T-cell (primary cell): ENCODE results near the gene FOXP2. TPM values are rescaled to one million over a fixed set of nuclear protein-coding genes. Genes with fewer than 3 reads are reported as not detected.

ENCODE experiments used
- ATAC-seq, 4 experiments: fragments of 200-7000 bp in 3 of 4; fragments of 150-1000 bp in 1 of 4; cut with Tn5 transposase; replicated peaks in 1 of 4; 1 replicate in 3 of 4; 2 replicates in 1 of 4; pipeline ENCODE4 v1.10.0; 2021; ENCODE audit warnings: moderate library complexity in 3 of 4, mild to moderate bottlenecking in 2 of 4, moderate number of reproducible peaks in 1 of 4
- CTCF ChIA-PET, 2 donors: fragments of 300-600 bp; sonication (Branson Sonifier 250); formaldehyde crosslinking; loops; one replicate each; lab custom pipeline; 2022; ENCODE audit warnings: antibody characterized with exemption in 2 of 2; lab: Charles Lee
- POLR2A ChIA-PET, 2 donors: fragments of 300-600 bp; sonication (Branson Sonifier 250); formaldehyde crosslinking; loops; one replicate each; lab custom pipeline; 2022; ENCODE audit warnings: antibody characterized with exemption in 2 of 2; lab: Charles Lee
- DNase-seq, 35 experiments: peaks; one replicate each; pipeline versions ENCODE4 v3.0.0 to v3.0.0-alpha.2; 2013 to 2023
- H3K27ac ChIP-seq: one replicate; pipeline ENCODE4 v1.5.1; 2013; ENCODE audit warnings: low read length
- H3K27me3 ChIP-seq, 2 experiments: replicated peaks in 1 of 2; 1 replicate in 1 of 2; 2 replicates in 1 of 2; pipeline versions ENCODE4 v1.6.1 to v1.7.0; 2013; ENCODE audit warnings: low read length in 1 of 2, mixed read lengths in 1 of 2; ENCODE audit not compliant: control insufficient read depth in 2 of 2, insufficient read depth in 2 of 2; ENCODE audit errors: extremely low read depth in 1 of 2
- H3K36me3 ChIP-seq, 2 donors: 1 replicate in 1 of 2; 2 replicates in 1 of 2; pipeline versions ENCODE4 v1.6.1 to v1.7.0; 2013; ENCODE audit warnings: low read length in 1 of 2; ENCODE audit not compliant: control insufficient read depth in 2 of 2, insufficient read depth in 1 of 2; ENCODE audit errors: extremely low read depth in 1 of 2
- H3K4me1 ChIP-seq, 2 experiments: 1 replicate in 1 of 2; 2 replicates in 1 of 2; pipeline versions ENCODE4 v1.6.1 to v1.7.0; 2013; ENCODE audit warnings: low read length in 2 of 2, mixed read lengths in 1 of 2; ENCODE audit not compliant: insufficient read depth in 2 of 2, control insufficient read depth in 1 of 2; ENCODE audit errors: extremely low read depth in 1 of 2
- H3K4me3 ChIP-seq, 2 donors: 1 replicate in 1 of 2; 2 replicates in 1 of 2; pipeline versions ENCODE4 v1.5.1 to v1.7.0; 2013; ENCODE audit warnings: mild to moderate bottlenecking in 2 of 2, low read length in 1 of 2, moderate library complexity in 1 of 2; ENCODE audit not compliant: control insufficient read depth in 1 of 2; ENCODE audit errors: extremely low read depth in 1 of 2
- H3K9me3 ChIP-seq: 2 replicates; pipeline ENCODE4 v1.7.0; 2013
- H3K27ac Mint-ChIP-seq, 2 donors: one replicate each; pipeline ENCODE4 v1.8.0; 2020 to 2021; ENCODE audit warnings: mild to moderate bottlenecking in 2 of 2, mixed read lengths in 2 of 2
- H3K27me3 Mint-ChIP-seq, 2 donors: one replicate each; pipeline ENCODE4 v1.8.0; 2021 to 2022; ENCODE audit warnings: mixed read lengths in 2 of 2
- H3K36me3 Mint-ChIP-seq: one replicate; pipeline ENCODE4 v1.8.0; 2021; ENCODE audit warnings: mixed read lengths
- H3K4me1 Mint-ChIP-seq, 3 donors: one replicate each; pipeline ENCODE4 v1.8.0; 2020 to 2022; ENCODE audit warnings: mixed read lengths in 3 of 3, mild to moderate bottlenecking in 1 of 3
- H3K4me3 Mint-ChIP-seq, 3 donors: one replicate each; pipeline ENCODE4 v1.8.0; 2020 to 2022; ENCODE audit warnings: mild to moderate bottlenecking in 3 of 3, mixed read lengths in 3 of 3, moderate library complexity in 3 of 3
- H3K9me3 Mint-ChIP-seq, 3 donors: one replicate each; pipeline ENCODE4 v1.8.0; 2020 to 2022; ENCODE audit warnings: mixed read lengths in 3 of 3
- WGBS: methylation state at CpG from one replicate; pipeline ENCODE4 v1.1.5; 2013; ENCODE audit warnings: missing lambda C conversion rate; ENCODE audit not compliant: insufficient coverage; 5-methylcytosine and 5-hydroxymethylcytosine counted together
- total RNA-seq, 35 experiments: library from RNA in 6 of 35; stranded (reverse) in 6 of 35; fragments of 120-200 nt in 1 of 35; gene quantifications; one replicate each; pipeline versions ENCODE4 v1.2.1 to v1.2.4 and lab custom pipeline; 2013 to 2026

FOXP2 gene
- total RNA-seq, 5 donors from 2014 or later (not counting 1 experiment from before 2014, with no cell fraction given): 0.19 TPM; not detected in 4

DNA sequence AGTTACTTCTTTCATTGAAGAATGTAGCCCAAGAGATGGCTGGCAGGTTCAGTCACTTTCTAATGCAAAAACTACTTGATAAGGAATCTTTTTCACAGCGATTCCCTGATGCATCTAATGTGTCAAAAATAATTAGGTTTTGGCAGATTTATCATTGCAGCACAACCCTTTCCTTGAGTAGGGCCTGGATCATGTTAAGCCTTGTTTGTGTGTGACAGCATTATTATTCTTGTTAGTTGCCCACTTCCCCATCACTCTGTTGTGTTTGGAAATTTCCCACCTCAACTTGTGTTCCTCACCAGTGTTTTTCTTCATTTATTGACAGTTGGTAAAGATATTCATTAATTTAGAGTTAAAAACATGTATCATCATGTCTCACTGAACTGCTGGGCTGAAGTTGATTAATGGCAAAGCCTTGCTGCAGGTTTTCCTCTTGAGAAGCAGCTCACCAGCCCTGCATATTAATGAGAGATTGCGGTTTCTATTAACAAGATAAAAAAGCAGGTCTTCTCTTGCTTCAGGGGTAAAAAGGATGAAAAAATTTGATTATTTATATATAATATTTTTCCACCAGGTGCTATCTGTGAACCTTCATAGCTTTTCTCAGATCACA, 273.9 kb downstream of the FOXP2 start:
- DNase-seq (no peak), ATAC-seq (no peak)
- Histone ChIP-seq H3K36me3 (no peaks in the 10 kb centered on the region), H3K27me3 (no peaks in the 10 kb centered on the region), H3K4me1 (no peaks in the 10 kb centered on the region), H3K9me3 (no peaks in the 10 kb centered on the region), H3K4me3 (no peak overlapping the region), H3K27ac (no peak overlapping the region)
- Mint-ChIP-seq H3K27me3 (no peaks in the 10 kb centered on the region), H3K9me3 (no peaks in the 10 kb centered on the region), H3K36me3 (no peaks in the 10 kb centered on the region), H3K4me1 (no peaks in the 10 kb centered on the region), H3K27ac (no peak overlapping the region), H3K4me3 (no peak overlapping the region)
- ChIA-PET POLR2A (no interaction called here), CTCF (no interaction called here)
- no CpG with 5 or more reads among the region's 2 CpGs for WGBS

DNA sequence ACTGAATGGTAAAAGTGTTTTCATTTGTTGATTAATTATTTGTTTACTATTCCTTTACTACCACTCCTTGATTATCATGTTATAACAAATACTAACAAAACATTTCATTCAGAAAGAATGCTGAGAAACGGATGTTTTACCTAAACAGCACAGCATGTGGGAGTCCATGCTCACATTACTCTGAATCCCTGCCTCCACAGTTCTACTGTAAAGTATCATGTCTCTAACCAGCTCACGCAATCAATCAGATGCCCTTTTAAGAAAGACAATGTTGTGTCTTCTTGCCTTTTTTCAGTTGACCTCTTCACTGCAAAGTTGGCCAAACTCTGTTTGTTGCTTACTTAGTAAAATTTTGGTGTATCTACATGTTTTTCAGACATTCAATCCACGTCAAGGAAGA, 274.8 kb downstream of the FOXP2 start:
- H3K4me3 Mint-ChIP-seq: no peak overlapping the region
- no peaks in the 10 kb centered on the region for H3K27me3 Mint-ChIP-seq
- H3K27me3 ChIP-seq: no peaks in the 10 kb centered on the region
- H3K4me1 ChIP-seq: no peaks in the 10 kb centered on the region
- H3K36me3 ChIP-seq: no peaks in the 10 kb centered on the region
- no peak overlapping the region for H3K27ac Mint-ChIP-seq
- CTCF ChIA-PET: no interaction called here
- DNase-seq (no peak), ATAC-seq (no peak)
- no peaks in the 10 kb centered on the region for H3K4me1 Mint-ChIP-seq
- no peaks in the 10 kb centered on the region for H3K36me3 Mint-ChIP-seq
- H3K9me3 Mint-ChIP-seq: no peaks in the 10 kb centered on the region
- H3K4me3 ChIP-seq: no peak overlapping the region
- 89% methylated on average over 2 of the region's 3 CpGs for WGBS
- POLR2A ChIA-PET: no interaction called here
- H3K27ac ChIP-seq: no peak overlapping the region
- H3K9me3 ChIP-seq: no peaks in the 10 kb centered on the region

DNA sequence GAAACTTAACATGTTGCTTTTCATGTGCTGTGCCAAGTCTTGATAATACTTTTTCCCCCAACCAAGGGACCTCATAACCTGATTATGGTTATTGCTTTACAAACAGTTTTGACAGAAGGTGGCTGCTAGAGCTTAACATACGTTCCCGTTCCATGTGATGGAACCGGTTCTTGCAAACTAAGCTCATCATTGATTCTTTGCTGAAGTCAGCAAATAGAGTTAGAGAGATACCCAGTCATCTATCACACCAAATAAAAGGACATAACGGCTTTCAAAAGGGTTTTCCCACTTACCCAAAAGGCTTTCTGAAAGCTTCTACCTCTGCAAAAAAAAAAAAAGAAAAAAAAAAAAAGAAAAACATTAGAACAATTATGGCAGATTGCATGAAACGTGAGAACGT, 277.0 kb downstream of the FOXP2 start:
- H3K9me3 Mint-ChIP-seq: no peaks in the 10 kb centered on the region
- H3K27me3 ChIP-seq: no peaks in the 10 kb centered on the region
- H3K27ac Mint-ChIP-seq: no peak overlapping the region
- no peaks in the 10 kb centered on the region for H3K36me3 Mint-ChIP-seq
- no peak overlapping the region for H3K4me3 ChIP-seq
- no peak overlapping the region for H3K4me3 Mint-ChIP-seq
- WGBS: 91% methylated on average over 4 of the region's 6 CpGs
- no peaks in the 10 kb centered on the region for H3K4me1 Mint-ChIP-seq
- no peak overlapping the region for H3K27ac ChIP-seq
- H3K4me1 ChIP-seq: no peaks in the 10 kb centered on the region
- POLR2A ChIA-PET: interaction anchor here in 1 of 2 donors (0.6 kb wide), 1 partner anchor 871 kb away, joined by 6 read pairs; no protein-coding TSS in a partner anchor
- CTCF ChIA-PET: no interaction called here
- DNase-seq (no peak), ATAC-seq (no peak)
- no peaks in the 10 kb centered on the region for H3K36me3 ChIP-seq
- no peaks in the 10 kb centered on the region for H3K9me3 ChIP-seq
- no peaks in the 10 kb centered on the region for H3K27me3 Mint-ChIP-seq

DNA sequence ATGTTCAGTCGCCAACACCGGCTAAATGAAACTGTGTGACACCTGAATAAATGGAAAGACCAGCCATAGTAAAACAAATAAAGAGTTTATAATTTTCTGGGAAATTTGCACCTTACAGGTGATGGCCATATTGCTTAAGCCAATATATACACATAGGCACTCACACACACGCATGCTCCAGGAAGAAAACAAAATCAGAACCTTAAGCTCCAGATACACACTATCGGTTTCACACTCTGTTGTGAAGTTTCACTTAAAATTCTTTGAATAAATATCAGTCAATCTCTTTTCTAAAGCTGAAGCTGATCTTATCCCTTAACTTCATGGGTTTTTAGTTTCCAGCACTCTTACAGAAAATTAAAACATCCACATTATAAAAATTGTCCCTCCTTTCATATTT, 280.6 kb downstream of the FOXP2 start:
- peaks cover 0 to 4% of the 10 kb centered on the region in 2 donors for H3K27me3 Mint-ChIP-seq

DNA sequence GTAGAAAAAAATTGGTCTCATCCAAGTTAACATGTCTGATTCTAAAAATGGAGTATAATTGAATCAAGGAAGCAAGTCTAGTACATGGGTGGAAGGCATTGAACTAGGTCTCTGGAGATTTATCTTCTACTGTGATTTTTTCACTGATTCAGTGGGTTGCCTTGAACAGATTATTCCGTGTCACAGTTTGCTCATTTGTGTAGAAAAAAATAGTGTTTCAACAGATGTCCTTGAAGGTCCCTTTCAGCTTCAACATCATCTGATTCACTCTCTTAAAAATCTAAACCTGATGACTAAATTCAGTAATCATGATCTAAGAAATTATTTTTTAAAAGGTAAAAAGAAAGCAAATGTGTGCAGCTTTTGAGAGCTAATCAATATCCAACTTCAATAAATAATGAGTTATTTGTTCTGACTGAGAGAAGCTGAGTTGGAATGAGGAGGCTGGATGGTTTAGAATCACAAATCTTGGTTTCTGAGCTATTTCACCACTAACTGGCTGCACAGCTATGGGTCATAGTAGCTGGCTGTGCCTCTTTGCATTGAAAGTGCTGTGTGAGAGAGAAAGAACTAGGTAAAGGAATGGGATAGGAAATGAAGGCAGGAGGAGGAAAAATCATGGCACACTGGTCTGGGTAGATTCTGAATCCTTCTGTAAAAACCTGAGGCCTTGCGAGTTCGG, 285.8 kb downstream of the FOXP2 start:
- WGBS: 80% methylated on average over 1 of the region's 3 CpGs
- H3K9me3 Mint-ChIP-seq: no peaks in the 10 kb centered on the region
- H3K4me1 Mint-ChIP-seq: no peaks in the 10 kb centered on the region
- ATAC-seq (no peak), DNase-seq (no peak)
- H3K27ac Mint-ChIP-seq: no peak overlapping the region
- no peaks in the 10 kb centered on the region for H3K9me3 ChIP-seq
- H3K4me3 ChIP-seq: no peak overlapping the region
- POLR2A ChIA-PET: no interaction called here
- no peaks in the 10 kb centered on the region for H3K36me3 Mint-ChIP-seq
- H3K4me1 ChIP-seq: no peaks in the 10 kb centered on the region
- no peak overlapping the region for H3K4me3 Mint-ChIP-seq
- CTCF ChIA-PET: no interaction called here
- H3K27me3 Mint-ChIP-seq: peaks cover 0 to 4% of the 10 kb centered on the region in 2 donors
- H3K27ac ChIP-seq: no peak overlapping the region
- no peaks in the 10 kb centered on the region for H3K27me3 ChIP-seq
- H3K36me3 ChIP-seq: no peaks in the 10 kb centered on the region

More for the DNA sequence above, 280.6 kb downstream of the FOXP2 start:
- Mint-ChIP-seq H3K4me3 (no peak overlapping the region), H3K4me1 (no peaks in the 10 kb centered on the region), H3K36me3 (no peaks in the 10 kb centered on the region), H3K9me3 (no peaks in the 10 kb centered on the region), H3K27ac (no peak overlapping the region)
- Histone ChIP-seq H3K36me3 (no peaks in the 10 kb centered on the region), H3K9me3 (no peaks in the 10 kb centered on the region), H3K27ac (no peak overlapping the region), H3K4me3 (no peak overlapping the region), H3K4me1 (no peaks in the 10 kb centered on the region), H3K27me3 (no peaks in the 10 kb centered on the region)
- WGBS: no CpG with 5 or more reads among the region's 4 CpGs
- ChIA-PET CTCF (interaction anchor here in 1 of 2 donors (0.7 kb wide), 1 partner anchor 385 kb away, joined by 3 read pairs; no protein-coding TSS in a partner anchor), POLR2A (no interaction called here)
- no peak for ATAC-seq
- no peak for DNase-seq

DNA sequence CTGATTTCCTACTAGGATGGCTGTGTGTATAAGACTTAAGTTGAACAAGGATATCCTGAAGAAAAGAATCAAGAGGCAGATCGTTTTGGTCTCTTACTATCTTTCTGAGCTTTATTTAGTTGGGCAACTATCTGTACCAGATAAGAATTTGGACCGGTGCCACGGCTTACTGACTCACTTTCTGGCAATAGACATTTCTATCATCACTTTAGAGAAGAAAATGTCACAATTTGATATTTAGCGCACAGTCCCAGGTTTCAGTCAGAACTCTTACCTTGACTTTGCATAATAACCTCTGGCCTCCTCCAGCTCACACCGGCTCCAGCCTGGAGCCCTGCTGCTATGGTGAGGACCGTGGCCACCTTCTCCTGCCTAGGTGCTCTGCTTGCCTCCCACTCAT, 289.1 kb downstream of the FOXP2 start:
- Histone ChIP-seq H3K4me3 (no peak overlapping the region), H3K27me3 (no peaks in the 10 kb centered on the region), H3K9me3 (no peaks in the 10 kb centered on the region), H3K27ac (no peak overlapping the region), H3K36me3 (no peaks in the 10 kb centered on the region), H3K4me1 (no peaks in the 10 kb centered on the region)
- POLR2A ChIA-PET: no interaction called here
- CTCF ChIA-PET: no interaction called here
- ATAC-seq (no peak), DNase-seq (no peak)
- Mint-ChIP-seq H3K27me3 (no peaks in the 10 kb centered on the region), H3K4me3 (no peak overlapping the region), H3K36me3 (no peaks in the 10 kb centered on the region), H3K9me3 (no peaks in the 10 kb centered on the region), H3K4me1 (no peaks in the 10 kb centered on the region), H3K27ac (no peak overlapping the region)
- WGBS: no CpG with 5 or more reads among the region's 6 CpGs
